Type B pancreatic cell (in vitro differentiated cells): ENCODE results near the gene TSSK3. TPM values are rescaled to one million over a fixed set of nuclear protein-coding genes. Genes with fewer than 3 reads are reported as not detected.

Experiments used
- DNase-seq: peaks from one replicate; pipeline ENCODE4 v3.0.0; 2021; ENCODE audit warnings: mixed read lengths; ENCODE audit not compliant: unreplicated experiment; ENCODE audit errors: extremely low spot score
- H3K27ac Mint-ChIP-seq: 2 replicates; pipeline ENCODE4 v1.8.0; 2021; ENCODE audit warnings: mild to moderate bottlenecking, mixed read lengths
- H3K27me3 Mint-ChIP-seq: 2 replicates; pipeline ENCODE4 v1.8.0; 2021; ENCODE audit warnings: mixed read lengths
- H3K36me3 Mint-ChIP-seq: 2 replicates; pipeline ENCODE4 v1.8.0; 2021; ENCODE audit warnings: mixed read lengths
- H3K4me1 Mint-ChIP-seq: one replicate; pipeline ENCODE4 v1.8.0; 2021; ENCODE audit warnings: mixed read lengths; ENCODE audit not compliant: unreplicated experiment
- H3K4me3 Mint-ChIP-seq: 2 replicates; pipeline ENCODE4 v1.8.0; 2021; ENCODE audit warnings: mild to moderate bottlenecking, mixed read lengths
- H3K9me3 Mint-ChIP-seq: 2 replicates; pipeline ENCODE4 v1.8.0; 2021; ENCODE audit warnings: mixed read lengths
- total RNA-seq: library from RNA; stranded (reverse); gene quantifications from 2 replicates; pipeline ENCODE4 v1.2.1, GENCODE V29; 2021; ENCODE audit warnings: low replicate concordance
- TF ChIP-seq, protein P1 (sequence below): fragments of 200-600 bp; sonication (generic); conservative IDR thresholded peaks from 2 replicates; pipeline ENCODE4 v1.5.0; 2021; ENCODE audit warnings: antibody characterized with exemption, mild to moderate bottlenecking

TSSK3 gene
- total RNA-seq, 1 donor from 2014 or later, result 3.8 TPM

DNA sequence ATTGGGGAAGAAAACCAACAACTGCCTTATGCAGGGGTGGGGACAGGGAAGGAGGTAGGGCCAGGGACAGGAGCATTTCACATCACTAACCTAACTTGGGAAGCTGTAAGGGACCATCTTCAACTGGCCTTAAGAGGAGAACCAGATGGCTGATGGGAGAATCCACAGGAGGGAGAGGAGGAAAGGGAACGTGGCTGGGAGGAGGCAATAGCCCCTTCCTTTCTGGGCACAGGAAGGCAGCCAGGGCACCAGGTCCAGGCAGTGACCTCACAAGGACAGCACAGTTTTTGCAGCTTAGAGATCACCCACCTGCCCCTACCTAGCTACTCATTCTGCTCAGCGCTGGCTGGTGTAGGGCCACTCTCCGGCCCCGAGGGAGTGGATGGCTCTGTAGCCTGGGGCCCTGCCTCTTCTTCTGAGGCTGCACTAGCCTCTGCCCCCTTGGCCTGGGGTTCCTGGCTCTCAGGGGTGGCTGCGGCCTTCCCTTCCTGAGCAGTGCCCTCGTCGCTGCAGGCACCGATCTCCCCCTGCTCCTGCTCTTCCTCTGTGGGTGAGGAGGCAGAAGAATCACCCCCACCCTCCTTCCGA, 28.0 kb upstream of the TSSK3 start:
- H3K4me1 Mint-ChIP-seq, result peaks cover 44% of the 10 kb centered on the region
- TF ChIP-seq, protein P1, sequence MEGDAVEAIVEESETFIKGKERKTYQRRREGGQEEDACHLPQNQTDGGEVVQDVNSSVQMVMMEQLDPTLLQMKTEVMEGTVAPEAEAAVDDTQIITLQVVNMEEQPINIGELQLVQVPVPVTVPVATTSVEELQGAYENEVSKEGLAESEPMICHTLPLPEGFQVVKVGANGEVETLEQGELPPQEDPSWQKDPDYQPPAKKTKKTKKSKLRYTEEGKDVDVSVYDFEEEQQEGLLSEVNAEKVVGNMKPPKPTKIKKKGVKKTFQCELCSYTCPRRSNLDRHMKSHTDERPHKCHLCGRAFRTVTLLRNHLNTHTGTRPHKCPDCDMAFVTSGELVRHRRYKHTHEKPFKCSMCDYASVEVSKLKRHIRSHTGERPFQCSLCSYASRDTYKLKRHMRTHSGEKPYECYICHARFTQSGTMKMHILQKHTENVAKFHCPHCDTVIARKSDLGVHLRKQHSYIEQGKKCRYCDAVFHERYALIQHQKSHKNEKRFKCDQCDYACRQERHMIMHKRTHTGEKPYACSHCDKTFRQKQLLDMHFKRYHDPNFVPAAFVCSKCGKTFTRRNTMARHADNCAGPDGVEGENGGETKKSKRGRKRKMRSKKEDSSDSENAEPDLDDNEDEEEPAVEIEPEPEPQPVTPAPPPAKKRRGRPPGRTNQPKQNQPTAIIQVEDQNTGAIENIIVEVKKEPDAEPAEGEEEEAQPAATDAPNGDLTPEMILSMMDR, result no peak
- peak overlapping the region; percentile 97 for H3K4me3 Mint-ChIP-seq
- H3K27me3 Mint-ChIP-seq, result no peaks in the 10 kb centered on the region
- H3K27ac Mint-ChIP-seq, result peak overlapping the region; percentile 93
- peaks cover 41% of the 10 kb centered on the region for H3K36me3 Mint-ChIP-seq
- H3K9me3 Mint-ChIP-seq, result no peaks in the 10 kb centered on the region
- DNase-seq, result no peak

DNA sequence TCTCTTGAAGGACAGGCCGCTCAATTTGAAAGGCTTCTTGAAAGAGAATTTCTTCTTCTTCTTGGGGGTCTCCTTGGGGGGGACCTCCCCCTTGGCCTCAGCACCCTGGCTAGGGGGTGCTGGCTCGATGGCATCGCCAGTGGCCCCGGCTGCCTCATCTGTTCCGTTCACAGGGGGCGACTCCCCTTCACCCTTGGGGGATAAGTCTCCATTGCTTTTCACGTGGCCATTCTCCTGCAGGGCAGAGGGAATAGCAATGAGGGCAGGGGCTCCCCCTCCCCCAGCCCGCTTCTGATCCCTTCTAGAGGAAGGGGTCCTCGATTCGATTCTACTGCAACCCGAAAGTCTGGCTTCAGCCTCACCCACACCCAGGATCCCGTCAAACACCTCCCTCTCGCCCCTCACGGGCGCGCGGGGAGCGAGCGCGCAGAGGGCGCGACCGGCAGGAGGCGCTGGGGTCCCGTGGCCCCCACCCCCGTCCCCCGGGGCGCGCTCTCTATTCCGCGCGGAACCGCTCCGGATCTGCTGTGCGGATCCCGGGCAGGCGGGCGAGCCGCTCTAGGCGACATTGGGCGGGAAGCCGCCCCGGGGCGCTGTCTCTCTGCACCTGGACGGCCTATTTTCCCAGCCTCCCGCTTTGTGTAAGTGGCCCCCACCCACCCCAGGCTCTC, 27.3 kb upstream of the TSSK3 start:
- DNase-seq, result peak; percentile 82
- Mint-ChIP-seq H3K27ac (peak overlapping the region; percentile 93), H3K36me3 (peaks cover 35% of the 10 kb centered on the region), H3K9me3 (no peaks in the 10 kb centered on the region), H3K4me1 (peaks cover 44% of the 10 kb centered on the region), H3K4me3 (peak overlapping the region; percentile 97), H3K27me3 (no peaks in the 10 kb centered on the region)
- TF ChIP-seq, protein P1, result peak; percentile 70

DNA sequence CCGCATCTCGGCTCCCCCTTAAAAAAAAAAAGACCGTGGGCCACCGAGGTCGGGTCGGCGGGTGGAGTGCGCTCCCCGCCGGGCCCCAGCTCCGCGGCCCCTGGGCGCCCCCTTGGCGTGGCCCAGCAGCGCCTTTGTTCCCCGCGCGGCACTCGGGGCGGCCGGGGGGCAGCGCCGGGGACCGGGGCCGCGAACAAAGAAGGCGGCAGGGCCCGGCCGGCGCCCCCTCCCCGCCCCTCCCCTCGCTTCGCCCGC, 26.9 kb upstream of the TSSK3 start:
- Mint-ChIP-seq H3K9me3 (no peaks in the 10 kb centered on the region), H3K36me3 (peaks cover 32% of the 10 kb centered on the region), H3K4me3 (peak overlapping the region; percentile 97), H3K27me3 (no peaks in the 10 kb centered on the region), H3K4me1 (peaks cover 44% of the 10 kb centered on the region), H3K27ac (no peak overlapping the region)
- TF ChIP-seq, protein P1, result no peak
- DNase-seq, result no peak

DNA sequence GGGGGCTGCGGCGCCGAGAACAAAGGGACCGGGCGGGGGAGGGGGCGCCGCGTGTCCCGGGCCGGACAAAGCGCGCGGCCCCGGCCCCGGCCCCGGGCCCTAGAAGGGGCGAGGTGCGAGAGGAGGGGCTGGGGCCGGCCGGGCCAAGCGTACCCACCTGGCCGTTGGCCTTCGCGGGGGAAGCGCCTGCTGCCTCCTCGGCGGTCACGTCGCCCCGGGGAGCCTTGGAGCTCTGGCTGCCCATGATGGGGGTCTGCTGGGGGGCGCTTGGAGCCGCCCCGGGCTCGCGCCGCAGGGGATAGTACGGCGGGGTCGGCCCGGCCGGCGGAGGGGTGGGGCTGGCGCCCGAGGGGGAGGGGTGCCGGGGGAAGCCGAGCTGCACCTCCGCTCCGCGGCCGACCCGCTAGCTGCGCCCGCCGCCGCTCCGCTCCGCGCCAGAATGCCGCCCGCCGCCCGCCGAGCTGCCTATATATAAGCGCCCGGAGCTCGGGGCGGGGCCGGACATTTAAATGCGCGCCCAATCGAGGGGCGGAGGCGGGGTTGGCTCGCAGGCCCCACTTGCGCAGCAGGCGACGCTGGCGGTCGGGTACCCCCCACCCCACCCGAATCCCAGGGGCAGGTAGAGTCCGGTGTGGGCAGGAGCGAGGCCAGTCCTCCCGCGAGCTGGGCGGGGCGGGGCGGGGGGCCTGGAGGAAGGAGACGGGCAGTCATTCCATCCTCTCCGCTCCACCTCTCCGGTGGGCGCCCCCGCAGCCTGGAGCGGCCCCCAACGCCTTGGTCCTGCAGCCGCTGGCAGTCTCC, 26.3 kb upstream of the TSSK3 start, which contains the start of gene MARCKSL1:
Gene MARCKSL1, minus strand, starts transcription at position 444 of the 801 bp plus-strand sequence. Its CDS starts 200 bp downstream, at position 244.
- H3K4me1 Mint-ChIP-seq, result peaks cover 43% of the 10 kb centered on the region
- H3K27me3 Mint-ChIP-seq, result no peaks in the 10 kb centered on the region
- H3K27ac Mint-ChIP-seq, result peak within 1 kb of the TSS; percentile 93
- H3K4me3 Mint-ChIP-seq, result peak within 1 kb of the TSS; percentile 97
- H3K36me3 Mint-ChIP-seq, result peaks cover 26% of the 10 kb centered on the region
- peak; percentile 91 for DNase-seq
- H3K9me3 Mint-ChIP-seq, result no peaks in the 10 kb centered on the region
- TF ChIP-seq, protein P1, result no peak

DNA sequence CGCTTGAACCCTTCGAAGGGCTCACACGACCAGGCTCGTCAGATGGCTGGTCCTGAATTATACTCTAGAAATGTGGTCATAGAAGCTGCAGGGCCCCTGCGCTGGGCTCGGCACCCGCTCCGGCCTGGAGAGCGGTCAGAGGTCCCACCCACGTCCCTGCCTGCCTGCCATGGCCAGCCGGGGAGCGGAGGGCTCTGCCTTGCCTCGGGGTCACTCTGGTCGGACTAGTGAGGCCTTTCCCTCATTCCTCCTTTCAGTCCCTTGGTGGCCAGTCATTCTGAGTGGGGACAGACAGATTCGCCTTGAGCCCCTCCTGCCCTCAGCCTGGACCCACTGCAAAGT, 25.8 kb upstream of the TSSK3 start:
- H3K4me3 Mint-ChIP-seq, result peak overlapping the region; percentile 82
- DNase-seq, result no peak
- peaks cover 21% of the 10 kb centered on the region for H3K36me3 Mint-ChIP-seq
- TF ChIP-seq, protein P1, result no peak
- no peak overlapping the region for H3K27ac Mint-ChIP-seq
- no peaks in the 10 kb centered on the region for H3K27me3 Mint-ChIP-seq
- H3K9me3 Mint-ChIP-seq, result no peaks in the 10 kb centered on the region
- H3K4me1 Mint-ChIP-seq, result peaks cover 37% of the 10 kb centered on the region
